SIG-M5 treated with dmso at 0.1 percent for 504 hours (cell line): ENCODE results near the gene SLC38A6.

Experiments used
- DNase-seq: peaks from one replicate; lab custom pipeline; 2025; ENCODE audit not compliant: unreplicated experiment; lab: John Stamatoyannopoulos, UW

Gene SLC38A6

GRCh38 chr14:60977847-60978246 is 3.2 kb upstream of the SLC38A6 start:
- DNase-seq, result no peak

DNA sequence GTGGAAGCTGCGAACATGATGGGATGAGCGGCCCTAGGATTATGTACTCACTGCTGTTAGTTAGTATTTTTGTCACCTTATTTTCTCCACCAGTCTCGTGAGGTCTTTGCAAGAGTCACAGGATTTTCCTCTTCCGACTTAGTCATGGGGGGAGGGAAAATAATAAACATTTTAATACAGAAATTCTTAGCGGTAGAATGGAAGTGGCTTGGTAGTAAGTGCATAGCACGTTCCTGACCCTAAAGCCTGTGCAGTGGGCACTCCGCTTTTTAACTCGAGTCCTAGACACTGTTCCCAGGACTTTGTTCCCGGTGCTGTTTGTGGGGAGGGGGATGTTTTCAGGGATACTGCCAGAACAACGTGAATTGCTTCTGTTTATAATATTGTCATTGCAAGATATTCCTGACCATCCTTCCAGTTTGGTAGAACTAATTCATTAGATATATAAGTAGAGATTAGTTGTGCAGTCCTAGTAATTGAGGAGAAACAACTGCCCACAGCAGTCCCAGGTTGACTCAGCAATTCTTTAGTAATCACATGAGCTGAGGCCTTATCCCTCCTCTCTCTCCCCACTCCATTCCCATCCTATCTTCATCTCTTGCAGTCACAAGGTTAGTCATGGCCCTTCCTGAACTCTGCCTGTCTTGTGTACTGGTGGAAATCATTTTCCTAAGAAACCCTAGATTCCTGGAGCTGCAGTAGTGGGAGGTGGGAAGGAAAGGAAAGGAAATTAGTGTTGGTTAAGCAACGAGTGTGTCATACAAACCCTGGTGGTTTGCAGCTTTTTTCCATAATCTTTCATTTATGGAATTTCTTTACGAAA is 799 bp downstream of the SLC38A6 start:
- DNase-seq, result peak; percentile 36

DNA sequence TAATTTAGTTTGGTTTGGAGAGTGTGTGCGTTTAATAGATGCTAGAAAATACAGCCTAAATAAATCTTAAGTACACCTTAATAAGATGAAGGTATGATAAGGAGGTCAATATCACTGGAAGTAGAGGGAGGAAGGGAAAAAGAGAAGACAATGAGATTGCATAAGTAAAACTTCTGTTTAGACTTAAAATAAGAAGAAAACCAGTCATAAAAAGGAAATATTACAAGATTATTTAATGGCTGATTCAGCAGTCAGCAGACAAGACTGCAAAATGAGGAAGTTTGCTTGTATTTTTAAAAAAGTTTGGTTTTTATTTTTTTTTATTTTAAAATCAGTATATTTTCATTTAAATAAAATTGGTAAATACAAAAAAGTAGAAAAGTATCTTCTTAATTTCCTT is 3.2 kb downstream of the SLC38A6 start:
- no peak for DNase-seq

GRCh38 chr14:60986500-60986899 is 5.5 kb downstream of the SLC38A6 start:
- no peak for DNase-seq

DNA sequence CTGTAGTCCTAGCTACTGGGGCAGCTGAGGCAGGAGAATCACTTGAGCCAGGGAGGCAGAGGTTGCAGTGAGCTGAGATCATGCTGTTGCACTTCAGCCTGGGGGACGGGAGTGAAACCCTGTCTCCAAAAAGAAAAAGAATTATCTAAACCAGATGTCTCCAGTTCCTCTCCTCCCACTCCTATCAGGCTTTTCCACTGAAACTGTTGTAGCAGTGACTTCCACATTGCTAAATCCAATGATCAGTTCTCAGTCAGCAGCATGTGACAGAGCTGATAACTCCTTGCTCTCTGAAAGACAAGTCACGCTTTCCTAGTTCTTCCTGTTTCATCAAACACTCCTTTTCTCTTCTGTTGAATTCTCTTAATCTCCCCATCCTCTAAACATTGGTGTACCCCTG is 8.6 kb downstream of the SLC38A6 start:
- no peak for DNase-seq

DNA sequence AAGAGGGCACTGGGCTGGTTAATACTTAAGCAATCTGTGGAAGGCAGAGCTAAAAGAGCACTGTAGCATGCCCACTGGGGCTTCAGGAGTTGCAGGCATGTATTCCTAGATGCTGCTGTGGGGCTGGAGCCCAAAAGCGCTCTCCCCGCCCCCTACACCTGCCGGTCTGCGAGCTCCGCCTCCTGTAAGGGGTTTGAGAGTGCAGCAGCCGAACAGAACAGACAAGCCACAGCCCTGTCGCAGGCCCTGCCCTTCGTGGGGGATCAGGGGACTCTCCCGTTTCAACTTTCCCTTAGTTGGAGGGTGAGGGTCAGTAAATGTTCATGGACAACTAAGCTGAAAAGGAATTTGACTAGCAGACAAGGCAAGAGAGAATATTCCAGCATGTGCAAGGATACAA is 17.6 kb downstream of the SLC38A6 start:
- no peak for DNase-seq

DNA sequence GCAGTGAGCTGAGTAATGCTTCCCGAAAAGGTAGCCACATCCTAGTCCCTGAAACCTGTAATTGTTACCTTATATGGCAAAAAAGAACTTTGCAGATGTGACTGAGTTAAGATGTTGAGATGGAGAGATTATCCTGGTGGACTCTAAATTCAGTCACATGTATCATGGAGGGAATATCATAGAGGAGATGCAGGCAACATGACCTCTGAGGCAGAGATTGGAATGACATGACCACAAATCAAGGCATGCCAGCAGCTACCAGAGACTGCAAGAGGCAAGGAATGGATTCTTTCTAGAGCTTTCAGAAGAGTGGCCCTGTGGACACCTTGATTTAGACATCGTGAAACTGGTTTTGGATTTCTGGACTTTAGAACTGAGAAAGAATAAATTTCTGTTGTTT is 18.5 kb downstream of the SLC38A6 start:
- no peak for DNase-seq

GRCh38 chr14:61003571-61003970 is 22.5 kb downstream of the SLC38A6 start:
- DNase-seq, result no peak

- no peak for DNase-seq
Observed at GRCh38 chr14:61019537-61019936, 38.5 kb downstream of the SLC38A6 start.

- peak; percentile 69 for DNase-seq
Observed at GRCh38 chr14:61025251-61026223, 44.5 kb downstream of the SLC38A6 start.

GRCh38 chr14:61026526-61026925 is 45.5 kb downstream of the SLC38A6 start:
- no peak for DNase-seq

DNA sequence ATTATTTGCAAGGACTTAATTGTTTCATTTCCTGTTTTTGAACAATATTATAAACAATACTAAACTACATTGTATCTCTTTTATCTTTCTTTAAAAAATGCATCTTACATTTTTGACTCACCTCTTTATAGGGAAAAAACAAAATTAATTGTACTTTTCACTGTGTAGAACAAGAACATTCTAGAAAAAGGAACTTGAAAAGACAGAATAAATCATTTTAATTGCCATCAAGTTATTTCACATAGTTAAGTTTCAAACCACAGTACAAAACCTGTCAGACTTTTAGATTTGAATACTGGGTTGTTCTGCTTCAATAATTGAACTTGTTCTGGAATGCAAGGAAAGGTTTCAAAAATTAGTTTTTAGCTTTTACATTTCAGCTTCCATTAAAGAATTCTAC is 50.0 kb downstream of the SLC38A6 start:
- DNase-seq, result no peak

DNA sequence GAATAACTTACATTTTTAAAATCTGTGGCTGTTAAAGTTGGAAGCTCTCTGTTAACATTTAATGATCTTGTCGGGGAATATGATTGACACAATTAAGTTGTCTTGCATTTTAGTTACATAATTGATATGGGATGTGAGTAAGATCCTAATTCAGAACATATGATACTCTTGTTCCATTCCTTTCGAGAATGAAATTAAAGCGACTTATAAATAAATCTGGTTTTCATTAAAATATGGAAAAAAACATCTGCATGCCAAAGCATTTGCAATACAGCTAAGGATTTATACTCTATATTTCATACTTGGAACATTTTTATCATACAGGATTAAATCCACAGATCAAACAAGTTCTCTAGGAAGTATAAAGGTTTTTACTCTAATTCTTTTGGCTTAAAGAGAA is 52.0 kb downstream of the SLC38A6 start:
- no peak for DNase-seq

DNA sequence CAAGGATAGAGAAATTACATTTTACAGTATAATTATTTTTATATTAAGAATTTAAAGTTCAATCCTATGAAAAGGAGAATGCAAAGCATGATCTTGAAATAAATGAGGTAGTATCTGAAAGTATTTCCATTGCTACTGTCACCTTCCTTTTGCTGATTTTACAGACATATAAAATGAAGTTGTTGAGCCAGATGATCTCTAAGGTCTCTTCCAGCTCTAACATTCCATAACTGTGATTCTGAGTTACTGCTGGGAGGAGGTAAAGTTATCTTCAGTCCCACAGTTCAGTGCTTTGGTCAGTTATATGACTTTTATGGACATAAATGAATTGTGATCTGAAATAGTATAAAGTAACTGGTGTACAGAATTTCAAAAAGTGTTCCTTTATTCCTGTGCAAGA is 52.8 kb downstream of the SLC38A6 start:
- DNase-seq, result no peak

GRCh38 chr14:61034416-61035120 is 53.5 kb downstream of the SLC38A6 start:
- DNase-seq, result peak; percentile 62

DNA sequence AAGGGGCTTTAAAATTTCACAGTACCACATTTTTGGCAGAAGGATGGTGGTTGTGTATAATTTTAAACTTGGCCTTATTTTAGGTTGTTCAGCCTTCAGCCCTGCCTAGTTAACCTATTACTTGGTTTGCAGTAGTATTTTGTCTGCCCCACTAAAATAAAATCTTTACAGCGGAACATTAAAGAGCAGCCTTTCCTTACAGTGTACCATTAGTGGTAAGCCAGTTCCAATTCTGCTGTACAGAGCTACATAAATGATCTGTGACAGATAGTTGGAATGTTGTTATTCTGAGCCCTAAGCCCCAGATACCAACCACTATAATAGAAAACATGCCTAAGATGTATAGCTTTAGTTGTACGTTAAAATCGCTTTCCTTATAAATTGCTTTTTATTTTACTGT is 56.2 kb downstream of the SLC38A6 start:
- DNase-seq, result no peak

- DNase-seq, result no peak
Observed at GRCh38 chr14:61041704-61042103, 60.7 kb downstream of the SLC38A6 start.

- DNase-seq, result no peak
Observed at GRCh38 chr14:61042220-61042619, 61.2 kb downstream of the SLC38A6 start.

DNA sequence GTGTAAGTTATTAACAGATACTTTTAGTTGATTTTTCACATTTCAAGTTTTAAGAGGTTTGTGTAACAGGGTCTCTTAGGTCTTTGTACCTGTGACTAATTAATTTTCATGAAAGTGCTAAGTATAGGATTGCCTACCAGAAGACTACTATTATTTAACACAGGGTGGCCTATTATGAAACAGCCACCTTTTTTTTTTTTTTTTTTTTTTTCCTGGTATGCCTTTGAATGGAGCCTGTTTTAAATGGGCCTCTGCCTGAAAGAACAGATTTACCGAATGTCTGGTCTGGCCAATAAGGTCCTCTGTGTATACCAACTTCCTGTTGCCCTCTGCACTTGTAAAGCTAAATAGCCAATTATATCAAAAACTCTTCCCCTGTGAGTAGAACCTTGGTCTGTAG is 62.5 kb downstream of the SLC38A6 start:
- no peak for DNase-seq

GRCh38 chr14:61047021-61047420 is 66.0 kb downstream of the SLC38A6 start:
- DNase-seq, result no peak

GRCh38 chr14:61048640-61049039 is 67.6 kb downstream of the SLC38A6 start:
- no peak for DNase-seq
